T-helper 1 cell treated with Interleukin-12 subunit alpha and Interleukin-12 subunit beta and Interleukin-4 antibody, amounts not matched to agents 30 μg/mL and 1 μg/mL, for 36 hours (primary cell): Measurements from ENCODE around the gene RGS19.

ENCODE experiments used
- H3K27ac Mint-ChIP-seq: one replicate; pipeline ENCODE4 v1.8.0; 2021; ENCODE audit warnings: mild to moderate bottlenecking, mixed read lengths
- H3K27me3 Mint-ChIP-seq: one replicate; pipeline ENCODE4 v1.8.0; 2021; ENCODE audit warnings: low read depth, mixed read lengths
- H3K36me3 Mint-ChIP-seq: one replicate; pipeline ENCODE4 v1.8.0; 2021; ENCODE audit warnings: low read depth, mixed read lengths
- H3K4me1 Mint-ChIP-seq: one replicate; pipeline ENCODE4 v1.8.0; 2021; ENCODE audit warnings: low read depth, mixed read lengths
- H3K4me3 Mint-ChIP-seq: one replicate; pipeline ENCODE4 v1.8.0; 2021; ENCODE audit warnings: mild to moderate bottlenecking, moderate library complexity, mixed read lengths
- H3K9me3 Mint-ChIP-seq: one replicate; pipeline ENCODE4 v1.8.0; 2021; ENCODE audit warnings: mixed read lengths

The RGS19 gene

GRCh38 chr20:64112691-64113443, 33.5 kb upstream of the RGS19 start:
- Mint-ChIP-seq H3K4me1 (no peaks in the 10 kb centered on the region), H3K27ac (no peak overlapping the region), H3K27me3 (no peaks in the 10 kb centered on the region), H3K36me3 (no peaks in the 10 kb centered on the region), H3K4me3 (no peak overlapping the region), H3K9me3 (no peaks in the 10 kb centered on the region)

- no peaks in the 10 kb centered on the region for H3K36me3 Mint-ChIP-seq
- no peaks in the 10 kb centered on the region for H3K9me3 Mint-ChIP-seq
- H3K4me3 Mint-ChIP-seq = no peak overlapping the region
- H3K27me3 Mint-ChIP-seq = no peaks in the 10 kb centered on the region
- H3K27ac Mint-ChIP-seq = no peak overlapping the region
- no peaks in the 10 kb centered on the region for H3K4me1 Mint-ChIP-seq
Measured at GRCh38 chr20:64111841-64112641, 32.7 kb upstream of the RGS19 start.

GRCh38 chr20:64110411-64111068, 31.2 kb upstream of the RGS19 start:
- H3K27ac Mint-ChIP-seq = no peak overlapping the region
- no peaks in the 10 kb centered on the region for H3K4me1 Mint-ChIP-seq
- H3K9me3 Mint-ChIP-seq = no peaks in the 10 kb centered on the region
- H3K4me3 Mint-ChIP-seq = no peak overlapping the region
- H3K36me3 Mint-ChIP-seq = no peaks in the 10 kb centered on the region
- H3K27me3 Mint-ChIP-seq = no peaks in the 10 kb centered on the region

- H3K27ac Mint-ChIP-seq = no peak overlapping the region
- H3K9me3 Mint-ChIP-seq = no peaks in the 10 kb centered on the region
- H3K4me3 Mint-ChIP-seq = no peak overlapping the region
- no peaks in the 10 kb centered on the region for H3K36me3 Mint-ChIP-seq
- no peaks in the 10 kb centered on the region for H3K4me1 Mint-ChIP-seq
- no peaks in the 10 kb centered on the region for H3K27me3 Mint-ChIP-seq
Measured at GRCh38 chr20:64109831-64110391, 30.6 kb upstream of the RGS19 start.

- H3K4me3 Mint-ChIP-seq = no peak overlapping the region
Measured at GRCh38 chr20:64108731-64109681, 29.7 kb upstream of the RGS19 start.

GRCh38 chr20:64107736-64108457, 28.6 kb upstream of the RGS19 start:
- peaks cover 10% of the 10 kb centered on the region for H3K27me3 Mint-ChIP-seq
- no peaks in the 10 kb centered on the region for H3K4me1 Mint-ChIP-seq
- H3K4me3 Mint-ChIP-seq = no peak overlapping the region
- H3K9me3 Mint-ChIP-seq = no peaks in the 10 kb centered on the region
- no peak overlapping the region for H3K27ac Mint-ChIP-seq
- H3K36me3 Mint-ChIP-seq = no peaks in the 10 kb centered on the region

More at GRCh38 chr20:64108731-64109681, 29.7 kb upstream of the RGS19 start:
- no peaks in the 10 kb centered on the region for H3K9me3 Mint-ChIP-seq
- no peaks in the 10 kb centered on the region for H3K4me1 Mint-ChIP-seq
- H3K27ac Mint-ChIP-seq = no peak overlapping the region
- no peaks in the 10 kb centered on the region for H3K27me3 Mint-ChIP-seq
- H3K36me3 Mint-ChIP-seq = no peaks in the 10 kb centered on the region

- no peak within 1 kb of the TSS for H3K27ac Mint-ChIP-seq
Measured at GRCh38 chr20:64106981-64107735, 27.8 kb upstream of the RGS19 start, which contains the start of gene NPBWR2. NPBWR2 (minus strand) TSS chr20:64107565; CDS start chr20:64106831, 734 bp downstream.

GRCh38 chr20:64106435-64106961, 27.2 kb upstream of the RGS19 start:
- H3K27ac Mint-ChIP-seq = no peak overlapping the region
- no peak overlapping the region for H3K4me3 Mint-ChIP-seq
- peaks cover 16% of the 10 kb centered on the region for H3K27me3 Mint-ChIP-seq
- H3K4me1 Mint-ChIP-seq = peaks cover 3% of the 10 kb centered on the region
- no peaks in the 10 kb centered on the region for H3K36me3 Mint-ChIP-seq
- H3K9me3 Mint-ChIP-seq = no peaks in the 10 kb centered on the region

More at GRCh38 chr20:64106981-64107735, 27.8 kb upstream of the RGS19 start, which contains the start of gene NPBWR2:
- H3K36me3 Mint-ChIP-seq = no peaks in the 10 kb centered on the region
- no peak within 1 kb of the TSS for H3K4me3 Mint-ChIP-seq
- H3K27me3 Mint-ChIP-seq = peaks cover 14% of the 10 kb centered on the region
- peaks cover 2% of the 10 kb centered on the region for H3K4me1 Mint-ChIP-seq
- no peaks in the 10 kb centered on the region for H3K9me3 Mint-ChIP-seq

GRCh38 chr20:64105846-64106434, 26.6 kb upstream of the RGS19 start:
- no peak overlapping the region for H3K4me3 Mint-ChIP-seq

GRCh38 chr20:64104667-64105451, 25.5 kb upstream of the RGS19 start:
- no peaks in the 10 kb centered on the region for H3K9me3 Mint-ChIP-seq
- no peak overlapping the region for H3K27ac Mint-ChIP-seq
- peaks cover 4% of the 10 kb centered on the region for H3K4me1 Mint-ChIP-seq
- H3K36me3 Mint-ChIP-seq = no peaks in the 10 kb centered on the region
- no peak overlapping the region for H3K4me3 Mint-ChIP-seq
- H3K27me3 Mint-ChIP-seq = peaks cover 25% of the 10 kb centered on the region

More at GRCh38 chr20:64105846-64106434, 26.6 kb upstream of the RGS19 start:
- no peaks in the 10 kb centered on the region for H3K9me3 Mint-ChIP-seq
- peaks cover 4% of the 10 kb centered on the region for H3K4me1 Mint-ChIP-seq
- no peak overlapping the region for H3K27ac Mint-ChIP-seq
- no peaks in the 10 kb centered on the region for H3K36me3 Mint-ChIP-seq
- peaks cover 22% of the 10 kb centered on the region for H3K27me3 Mint-ChIP-seq

GRCh38 chr20:64103871-64104666, 24.8 kb upstream of the RGS19 start:
- Mint-ChIP-seq H3K27ac (no peak overlapping the region), H3K4me3 (no peak overlapping the region), H3K4me1 (peaks cover 4% of the 10 kb centered on the region), H3K36me3 (no peaks in the 10 kb centered on the region), H3K27me3 (peaks cover 25% of the 10 kb centered on the region), H3K9me3 (no peaks in the 10 kb centered on the region)
